C4-2B (cell line): Measurements from ENCODE around the gene PLPPR3.

ENCODE experiments used
- CTCF ChIP-seq: fragments of 450-650 bp; conservative IDR thresholded peaks from 2 replicates; pipeline ENCODE4 v1.5.1; 2017; ENCODE audit warnings: mild to moderate bottlenecking
- ZFX ChIP-seq: fragments of 450-650 bp; IDR thresholded peaks from 2 replicates; pipeline ENCODE4 v1.6.1; 2017

DNA sequence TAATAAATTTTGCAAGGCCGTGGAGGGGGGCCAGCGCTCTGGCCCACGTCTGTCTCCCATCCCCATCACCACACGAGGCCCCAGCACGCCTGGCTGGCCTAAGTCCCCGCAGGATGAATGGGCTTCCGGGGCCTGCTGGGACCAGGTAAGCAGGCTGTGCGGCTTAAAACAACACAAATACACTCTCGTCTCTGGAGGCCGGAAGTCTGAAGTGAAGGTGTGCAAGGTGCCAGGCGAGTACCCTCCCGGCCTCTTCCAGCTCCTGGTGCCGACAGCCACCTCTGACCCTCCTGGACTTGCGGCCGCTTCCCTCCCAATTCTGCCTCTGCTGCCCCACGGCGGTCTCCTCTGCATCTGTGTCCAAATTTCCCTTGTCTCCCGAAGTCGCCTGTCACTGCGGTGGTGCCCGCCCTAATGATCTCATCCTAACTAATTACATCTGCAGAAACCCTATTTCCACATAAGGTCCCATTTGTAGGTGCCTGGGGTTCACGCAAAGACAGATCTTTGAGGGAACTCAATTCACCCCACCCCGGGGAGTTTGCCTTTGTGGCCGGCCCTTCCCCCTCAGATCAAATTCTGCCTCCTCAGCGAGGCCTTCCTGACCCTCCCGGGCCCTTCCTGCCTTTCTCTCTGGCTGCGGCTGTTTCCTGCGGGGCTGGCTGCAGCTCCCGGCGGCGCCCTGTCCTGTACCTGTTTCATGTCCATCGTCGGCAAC lies 32.6 kb downstream of the PLPPR3 start:
- TF ChIP-seq CTCF (no peak), ZFX (no peak)
